ENCODE data around the gene MMAB. TPM values are rescaled to one million over a fixed set of nuclear protein-coding genes. Genes with fewer than 3 reads are reported as not detected.

MMAB gene
- total RNA-seq, 1 donor from 2014 or later = 26.4 TPM

DNA sequence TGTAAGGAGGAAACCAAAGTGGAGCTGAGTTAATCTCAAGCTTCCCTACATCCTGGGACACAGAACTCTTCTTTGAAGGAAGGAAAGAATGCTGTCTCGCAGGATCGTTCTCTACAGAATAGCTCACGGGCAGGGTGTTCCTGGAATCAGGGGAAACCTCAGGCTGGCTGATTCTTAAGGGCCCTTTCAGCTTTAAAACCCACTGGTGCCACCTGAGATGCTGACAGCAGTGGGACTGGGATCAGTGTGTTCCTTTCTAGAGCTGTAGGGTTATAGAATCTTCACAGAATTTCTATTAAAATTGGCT lies 48.1 kb downstream of the MMAB start:
- peaks cover 36% of the 10 kb centered on the region for H3K36me3 Mint-ChIP-seq
- H3K4me1 Mint-ChIP-seq = peaks cover 7% of the 10 kb centered on the region
- no peak for DNase-seq (ENCODE audit: low spot score in 2 of 2, unreplicated experiment in 2 of 2)
- H3K4me3 Mint-ChIP-seq = no peak overlapping the region
- no peaks in the 10 kb centered on the region for H3K27me3 Mint-ChIP-seq (ENCODE audit: low read depth)
- TF ChIP-seq, protein P1, sequence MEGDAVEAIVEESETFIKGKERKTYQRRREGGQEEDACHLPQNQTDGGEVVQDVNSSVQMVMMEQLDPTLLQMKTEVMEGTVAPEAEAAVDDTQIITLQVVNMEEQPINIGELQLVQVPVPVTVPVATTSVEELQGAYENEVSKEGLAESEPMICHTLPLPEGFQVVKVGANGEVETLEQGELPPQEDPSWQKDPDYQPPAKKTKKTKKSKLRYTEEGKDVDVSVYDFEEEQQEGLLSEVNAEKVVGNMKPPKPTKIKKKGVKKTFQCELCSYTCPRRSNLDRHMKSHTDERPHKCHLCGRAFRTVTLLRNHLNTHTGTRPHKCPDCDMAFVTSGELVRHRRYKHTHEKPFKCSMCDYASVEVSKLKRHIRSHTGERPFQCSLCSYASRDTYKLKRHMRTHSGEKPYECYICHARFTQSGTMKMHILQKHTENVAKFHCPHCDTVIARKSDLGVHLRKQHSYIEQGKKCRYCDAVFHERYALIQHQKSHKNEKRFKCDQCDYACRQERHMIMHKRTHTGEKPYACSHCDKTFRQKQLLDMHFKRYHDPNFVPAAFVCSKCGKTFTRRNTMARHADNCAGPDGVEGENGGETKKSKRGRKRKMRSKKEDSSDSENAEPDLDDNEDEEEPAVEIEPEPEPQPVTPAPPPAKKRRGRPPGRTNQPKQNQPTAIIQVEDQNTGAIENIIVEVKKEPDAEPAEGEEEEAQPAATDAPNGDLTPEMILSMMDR (IDR thresholded peaks at IDR 0.05; ENCODE audit: unreplicated experiment) = no peak
- H3K27ac Mint-ChIP-seq = no peak overlapping the region
- no peaks in the 10 kb centered on the region for H3K9me3 Mint-ChIP-seq

DNA sequence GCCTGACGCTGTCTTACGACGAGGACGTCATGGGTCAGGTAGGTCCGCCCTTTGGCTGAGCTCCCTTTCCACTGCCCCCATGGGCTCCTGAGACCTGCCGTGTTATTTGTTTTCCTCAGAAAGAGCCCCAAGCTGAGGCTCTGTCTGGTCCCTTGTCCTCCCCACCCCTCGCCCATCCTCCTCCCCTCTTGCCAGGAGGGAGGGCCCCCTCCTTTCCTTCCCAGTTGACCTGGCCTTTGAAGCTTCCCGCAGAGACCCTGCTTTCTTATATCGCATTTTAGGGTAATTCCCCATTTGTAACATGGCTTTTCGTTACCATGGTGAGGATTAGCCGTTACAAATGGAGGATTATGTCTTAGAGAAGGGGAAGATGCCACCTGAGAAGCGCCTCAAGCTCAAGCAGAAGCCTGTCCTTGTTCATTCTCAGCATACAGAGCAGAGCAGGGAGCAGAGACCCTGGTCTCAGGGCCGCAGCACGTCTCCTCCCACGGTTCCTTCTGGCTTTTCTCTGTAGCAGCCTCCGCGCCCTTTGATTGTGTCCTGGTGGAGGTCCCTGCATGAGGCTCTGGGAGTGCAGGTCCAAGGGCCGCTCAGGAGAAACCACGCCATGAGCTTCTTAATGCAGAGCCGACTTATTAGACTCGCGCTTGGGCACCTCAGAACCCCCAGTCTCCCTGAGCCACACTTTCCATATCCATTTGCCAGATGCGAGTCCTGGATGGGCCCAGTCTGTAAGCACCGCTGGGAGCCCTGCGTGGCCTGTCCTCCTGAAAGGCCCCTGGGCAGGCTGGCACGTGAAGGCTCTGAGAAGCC lies 48.6 kb downstream of the MMAB start:
- Mint-ChIP-seq H3K27me3 (ENCODE audit: low read depth) (no peaks in the 10 kb centered on the region), H3K4me3 (no peak overlapping the region), H3K9me3 (no peaks in the 10 kb centered on the region), H3K36me3 (peaks cover 34% of the 10 kb centered on the region), H3K4me1 (peaks cover 2% of the 10 kb centered on the region), H3K27ac (no peak overlapping the region)
- TF ChIP-seq, protein P1 (IDR thresholded peaks at IDR 0.05; ENCODE audit: unreplicated experiment) = no peak
- DNase-seq (ENCODE audit: low spot score in 2 of 2, unreplicated experiment in 2 of 2) = no peak

DNA sequence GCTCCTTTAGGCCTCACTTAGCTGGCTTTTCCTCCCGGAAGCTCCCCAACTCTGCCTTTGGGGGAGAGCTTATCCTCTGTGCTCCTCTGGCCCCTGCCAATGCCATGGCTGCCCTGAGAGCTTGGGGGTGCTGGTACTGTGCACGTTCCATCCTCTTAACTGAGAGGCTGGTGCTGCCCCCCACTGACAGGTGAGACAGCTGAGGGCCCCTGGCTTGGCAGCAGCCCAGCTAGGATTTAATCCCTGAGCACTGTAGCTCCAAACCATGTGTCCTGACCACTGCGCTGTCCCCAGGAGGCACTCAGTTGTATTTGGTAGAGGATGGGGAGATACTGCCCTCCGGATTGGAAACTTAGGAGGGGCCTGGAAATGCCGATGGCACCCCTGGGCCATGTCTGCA lies 49.8 kb downstream of the MMAB start:
- TF ChIP-seq, protein P1 (IDR thresholded peaks at IDR 0.05; ENCODE audit: unreplicated experiment) = no peak
- Mint-ChIP-seq H3K36me3 (peaks cover 34% of the 10 kb centered on the region), H3K4me1 (no peaks in the 10 kb centered on the region), H3K9me3 (no peaks in the 10 kb centered on the region), H3K27ac (no peak overlapping the region), H3K27me3 (ENCODE audit: low read depth) (no peaks in the 10 kb centered on the region), H3K4me3 (no peak overlapping the region)
- no peak for DNase-seq (ENCODE audit: low spot score in 2 of 2, unreplicated experiment in 2 of 2)

DNA sequence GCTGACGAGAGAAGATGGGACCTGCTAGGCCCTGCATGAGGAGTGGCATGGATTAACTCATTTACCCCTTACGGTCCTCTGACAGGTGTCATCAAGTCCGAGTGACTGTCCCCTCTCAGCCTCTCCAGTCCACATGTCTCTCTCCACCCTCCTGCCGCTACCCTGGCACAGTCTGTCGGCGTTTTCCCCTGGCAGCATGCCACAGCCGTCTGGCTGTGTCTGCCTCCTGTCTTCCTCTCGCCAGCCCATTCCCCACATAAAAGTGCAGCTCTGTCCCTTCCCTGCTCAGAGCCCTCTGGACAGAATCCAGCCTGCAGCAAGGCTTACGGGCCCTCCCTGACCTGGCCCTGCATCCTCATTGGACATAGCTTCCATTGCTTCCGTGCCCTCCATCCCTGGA lies 50.2 kb downstream of the MMAB start:
- TF ChIP-seq, protein P1 (IDR thresholded peaks at IDR 0.05; ENCODE audit: unreplicated experiment) = no peak
- Mint-ChIP-seq H3K4me1 (no peaks in the 10 kb centered on the region), H3K27me3 (ENCODE audit: low read depth) (no peaks in the 10 kb centered on the region), H3K9me3 (no peaks in the 10 kb centered on the region), H3K4me3 (no peak overlapping the region), H3K36me3 (peaks cover 34% of the 10 kb centered on the region), H3K27ac (no peak overlapping the region)
- no peak for DNase-seq (ENCODE audit: low spot score in 2 of 2, unreplicated experiment in 2 of 2)

DNA sequence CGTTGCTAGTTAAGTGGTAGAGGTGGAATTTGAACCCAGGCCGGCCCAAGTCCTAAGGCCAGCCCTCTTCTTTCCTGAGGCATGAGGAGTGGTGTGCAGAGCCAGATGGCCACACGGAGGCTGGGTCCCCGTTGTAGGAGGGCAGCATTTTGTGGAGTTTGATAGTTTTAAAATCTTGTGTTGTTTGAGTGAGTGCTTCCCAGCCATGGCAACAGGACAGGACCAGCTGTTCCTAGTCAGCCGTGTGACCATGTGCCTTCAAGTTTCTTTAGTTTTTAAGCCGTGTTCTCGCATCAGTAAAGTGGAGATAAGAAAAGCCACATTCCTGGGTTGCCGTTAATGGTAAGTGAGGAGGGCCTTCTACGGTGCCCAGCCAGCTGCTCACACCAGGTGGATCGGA lies 51.5 kb downstream of the MMAB start:
- no peak for DNase-seq (ENCODE audit: low spot score in 2 of 2, unreplicated experiment in 2 of 2)
- TF ChIP-seq, protein P1 (IDR thresholded peaks at IDR 0.05; ENCODE audit: unreplicated experiment) = no peak
- Mint-ChIP-seq H3K27me3 (ENCODE audit: low read depth) (no peaks in the 10 kb centered on the region), H3K9me3 (no peaks in the 10 kb centered on the region), H3K27ac (no peak overlapping the region), H3K4me1 (no peaks in the 10 kb centered on the region), H3K36me3 (peaks cover 34% of the 10 kb centered on the region), H3K4me3 (no peak overlapping the region)
